ENCODE measurements around the gene UNC5C.

Gene UNC5C

DNA sequence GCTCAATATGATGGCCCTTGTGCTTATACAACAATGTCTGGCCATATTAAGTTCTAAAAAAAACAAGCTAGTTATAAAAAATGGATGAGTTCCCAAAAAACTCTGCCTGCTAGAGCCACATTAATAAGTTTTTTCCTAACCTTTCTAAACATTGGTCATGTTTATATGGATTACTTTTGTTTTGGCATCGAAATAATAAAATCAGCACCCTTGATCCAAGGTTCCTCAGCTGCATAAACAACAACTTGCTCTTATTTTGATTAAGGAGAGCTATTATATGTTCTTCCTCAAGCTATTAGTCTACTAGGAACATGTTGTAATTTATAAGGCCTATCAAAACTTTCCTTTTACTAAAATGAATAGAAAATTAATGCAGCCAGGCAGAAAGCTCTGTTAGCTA is 48.4 kb downstream of the UNC5C start:
- DNase-seq (ENCODE audit: low read depth) = no peak
- no peak overlapping the region for H3K4me3 ChIP-seq (ENCODE audit: control insufficient read depth, low read depth, low read length)
- no peak for TF ChIP-seq CTCF (IDR thresholded peaks at IDR 0.05; ENCODE audit: control insufficient read depth, insufficient read depth, low read depth, low read length, missing control alignments)

DNA sequence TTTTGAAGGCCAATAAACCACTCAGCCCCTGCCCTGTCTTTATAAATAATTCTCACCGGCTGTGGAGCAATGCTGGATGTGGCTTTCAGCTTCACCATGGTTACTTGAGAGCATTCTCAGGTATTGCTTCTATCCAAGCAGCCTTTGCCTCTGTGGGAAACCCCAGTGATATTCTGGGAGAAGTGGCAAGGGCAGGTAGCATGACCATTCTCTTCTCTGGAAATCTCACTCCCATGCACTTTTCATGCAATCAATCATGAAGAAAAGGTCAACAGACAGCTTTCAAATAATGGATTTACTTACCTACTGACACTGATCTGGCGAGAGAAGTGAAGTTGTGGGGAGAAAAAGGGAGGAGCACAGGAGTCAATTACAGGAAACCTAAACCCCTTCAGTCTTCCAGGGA is 49.5 kb downstream of the UNC5C start:
- no peak overlapping the region for H3K4me3 ChIP-seq (ENCODE audit: control insufficient read depth, low read depth, low read length)
- no peak for TF ChIP-seq CTCF (IDR thresholded peaks at IDR 0.05; ENCODE audit: control insufficient read depth, insufficient read depth, low read depth, low read length, missing control alignments)
- DNase-seq (ENCODE audit: low read depth) = no peak

DNA sequence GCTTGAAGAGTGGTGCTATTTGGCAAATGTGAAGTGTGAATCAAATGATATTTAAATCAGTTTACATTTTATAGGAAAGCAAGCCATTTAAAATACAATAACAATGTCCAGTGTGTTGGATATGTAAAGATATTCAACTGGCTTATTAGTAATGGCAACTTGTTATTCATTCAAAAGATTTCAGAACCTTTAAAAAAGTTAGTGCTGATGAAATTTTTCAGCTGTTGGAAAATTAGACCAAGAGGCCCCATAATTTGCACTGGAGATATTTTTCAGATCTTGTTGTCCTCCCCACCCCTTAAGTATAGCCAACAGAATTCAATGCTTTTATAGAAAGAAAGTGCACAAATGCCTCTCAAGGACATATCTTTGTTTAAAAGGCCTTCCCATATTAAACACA is 54.6 kb downstream of the UNC5C start:
- H3K4me3 ChIP-seq (ENCODE audit: control insufficient read depth, low read depth, low read length) = no peak overlapping the region
- no peak for DNase-seq (ENCODE audit: low read depth)
- no peak for TF ChIP-seq CTCF (IDR thresholded peaks at IDR 0.05; ENCODE audit: control insufficient read depth, insufficient read depth, low read depth, low read length, missing control alignments)

DNA sequence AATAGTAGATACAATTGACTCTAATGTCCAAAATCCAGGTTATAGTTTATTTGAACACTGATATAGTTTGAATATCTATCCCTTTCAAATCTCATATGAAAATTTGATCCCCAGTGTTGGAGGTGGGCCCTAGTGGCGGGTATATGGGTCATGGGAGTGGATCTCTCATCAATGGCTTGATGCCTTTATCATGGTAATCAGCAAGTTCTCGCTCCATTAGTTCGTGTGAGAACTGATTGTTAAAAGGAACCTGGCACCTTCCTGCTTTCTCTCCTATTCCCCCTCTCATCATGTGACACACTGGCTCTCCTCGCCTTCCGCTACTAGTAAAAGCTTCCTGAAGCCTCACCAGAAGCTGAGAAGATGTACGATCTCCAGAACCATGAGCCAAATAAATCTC is 70.1 kb downstream of the UNC5C start:
- DNase-seq (ENCODE audit: low read depth) = no peak
- no peak overlapping the region for H3K4me3 ChIP-seq (ENCODE audit: control insufficient read depth, low read depth, low read length)
- TF ChIP-seq CTCF (IDR thresholded peaks at IDR 0.05; ENCODE audit: control insufficient read depth, insufficient read depth, low read depth, low read length, missing control alignments) = no peak

DNA sequence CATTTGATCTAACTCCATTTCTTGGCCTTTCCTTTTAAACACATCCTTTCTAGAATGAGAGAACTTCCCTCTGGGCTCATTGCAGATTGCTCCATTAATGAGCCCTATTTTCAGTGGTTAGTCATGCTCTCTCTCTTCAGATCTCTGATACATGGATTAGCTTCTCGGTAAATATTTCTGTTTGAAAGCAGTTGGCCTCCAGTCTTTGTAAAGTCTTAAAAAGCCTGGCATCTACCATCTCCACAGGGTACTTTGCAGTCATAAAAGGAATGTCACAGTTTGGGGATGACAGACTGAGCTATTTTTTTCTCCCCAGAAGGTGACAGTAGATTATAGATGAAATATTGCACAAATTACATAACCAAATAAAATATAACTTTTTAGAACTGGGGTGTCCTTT is 72.7 kb downstream of the UNC5C start:
- TF ChIP-seq CTCF (IDR thresholded peaks at IDR 0.05; ENCODE audit: control insufficient read depth, insufficient read depth, low read depth, low read length, missing control alignments) = no peak
- no peak overlapping the region for H3K4me3 ChIP-seq (ENCODE audit: control insufficient read depth, low read depth, low read length)
- no peak for DNase-seq (ENCODE audit: low read depth)

GRCh38 chr4:95472534-95472933 is 76.2 kb downstream of the UNC5C start:
- TF ChIP-seq CTCF (IDR thresholded peaks at IDR 0.05; ENCODE audit: control insufficient read depth, insufficient read depth, low read depth, low read length, missing control alignments) = no peak
- H3K4me3 ChIP-seq (ENCODE audit: control insufficient read depth, low read depth, low read length) = no peak overlapping the region
- no peak for DNase-seq (ENCODE audit: low read depth)

GRCh38 chr4:95470622-95471021 is 78.2 kb downstream of the UNC5C start:
- TF ChIP-seq CTCF (IDR thresholded peaks at IDR 0.05; ENCODE audit: control insufficient read depth, insufficient read depth, low read depth, low read length, missing control alignments) = no peak
- no peak for DNase-seq (ENCODE audit: low read depth)
- H3K4me3 ChIP-seq (ENCODE audit: control insufficient read depth, low read depth, low read length) = no peak overlapping the region

Data from AG09309 (cell line).